ENCODE results near the gene RBM20. TPM values are rescaled to one million over a fixed set of nuclear protein-coding genes. Genes with fewer than 3 reads are reported as not detected.

Gene RBM20
- total RNA-seq, 1 donor from 2014 or later: 0.29 TPM

GRCh38 chr10:110803830-110804338, 159.7 kb downstream of the RBM20 start:
- no peak for DNase-seq (ENCODE audit: extremely low read depth, low read depth, low spot score)

GRCh38 chr10:110804376-110804775, 160.2 kb downstream of the RBM20 start:
- DNase-seq (ENCODE audit: extremely low read depth, low read depth, low spot score): no peak

GRCh38 chr10:110805292-110805691, 161.2 kb downstream of the RBM20 start:
- no peak for DNase-seq (ENCODE audit: extremely low read depth, low read depth, low spot score)

GRCh38 chr10:110806335-110806734, 162.2 kb downstream of the RBM20 start:
- DNase-seq (ENCODE audit: extremely low read depth, low read depth, low spot score): no peak

- no peak for DNase-seq (ENCODE audit: extremely low read depth, low read depth, low spot score)
These were observed 164.0 kb downstream of the RBM20 start for GRCh38 chr10:110808123-110808522.

- no peak for DNase-seq (ENCODE audit: extremely low read depth, low read depth, low spot score)
These were observed 164.5 kb downstream of the RBM20 start for GRCh38 chr10:110808615-110809014.

- no peak for DNase-seq (ENCODE audit: extremely low read depth, low read depth, low spot score)
These were observed 166.5 kb downstream of the RBM20 start for GRCh38 chr10:110810625-110811024.

- no peak for DNase-seq (ENCODE audit: extremely low read depth, low read depth, low spot score)
These were observed 167.8 kb downstream of the RBM20 start for GRCh38 chr10:110811791-110812581.

- no peak for DNase-seq (ENCODE audit: extremely low read depth, low read depth, low spot score)
These were observed 168.4 kb downstream of the RBM20 start for GRCh38 chr10:110812583-110812982.

GRCh38 chr10:110813743-110814472, 169.8 kb downstream of the RBM20 start:
- DNase-seq (ENCODE audit: extremely low read depth, low read depth, low spot score): no peak

GRCh38 chr10:110815354-110816004, 171.3 kb downstream of the RBM20 start:
- DNase-seq (ENCODE audit: extremely low read depth, low read depth, low spot score): no peak

- no peak for DNase-seq (ENCODE audit: extremely low read depth, low read depth, low spot score)
These were observed 173.5 kb downstream of the RBM20 start for GRCh38 chr10:110817614-110818013.

GRCh38 chr10:110818311-110819256, 174.4 kb downstream of the RBM20 start:
- DNase-seq (ENCODE audit: extremely low read depth, low read depth, low spot score): no peak

GRCh38 chr10:110820321-110820814, 176.2 kb downstream of the RBM20 start:
- no peak for DNase-seq (ENCODE audit: extremely low read depth, low read depth, low spot score)

- DNase-seq (ENCODE audit: extremely low read depth, low read depth, low spot score): no peak
These were observed 177.4 kb downstream of the RBM20 start for GRCh38 chr10:110821508-110821907.

- DNase-seq (ENCODE audit: extremely low read depth, low read depth, low spot score): no peak
These were observed 178.0 kb downstream of the RBM20 start for GRCh38 chr10:110822035-110822711.

GRCh38 chr10:110822712-110823311, 178.7 kb downstream of the RBM20 start:
- no peak for DNase-seq (ENCODE audit: extremely low read depth, low read depth, low spot score)

- no peak for DNase-seq (ENCODE audit: extremely low read depth, low read depth, low spot score)
These were observed 180.0 kb downstream of the RBM20 start for GRCh38 chr10:110824152-110824441.

- DNase-seq (ENCODE audit: extremely low read depth, low read depth, low spot score): no peak
These were observed 180.5 kb downstream of the RBM20 start for GRCh38 chr10:110824660-110825059.

Measured in glomerular endothelial cell (primary cell).